CD14-positive monocyte (primary cell): Measurements from ENCODE around the gene TMEM134. TPM values are rescaled to one million over a fixed set of nuclear protein-coding genes. Genes with fewer than 3 reads are reported as not detected.

Experiments used
- DNase-seq, 3 donors: peaks; one replicate each; pipeline ENCODE4 v3.0.0-alpha.2; 2011 to 2022
- H2AFZ ChIP-seq: 2 replicates; pipeline ENCODE4 v1.6.0; 2012; ENCODE audit warnings: mild to moderate bottlenecking, low read depth, low read length, inconsistent platforms; ENCODE audit not compliant: insufficient read depth, poor library complexity, severe bottlenecking
- H3K27ac ChIP-seq, 2 donors: 1 replicate in 1 of 2; 2 replicates in 1 of 2; pipeline ENCODE4 v1.5.1; 2012 to 2013; ENCODE audit warnings: low read length in 2 of 2, control low read depth in 1 of 2, inconsistent platforms in 1 of 2, low read depth in 1 of 2, mild to moderate bottlenecking in 1 of 2
- H3K27me3 ChIP-seq, 2 donors: one replicate each; pipeline versions ENCODE4 v1.6.0 to v1.6.1; 2011 to 2013; ENCODE audit warnings: low read length in 2 of 2; ENCODE audit not compliant: control insufficient read depth in 2 of 2, insufficient read depth in 2 of 2
- H3K36me3 ChIP-seq, 2 donors: replicated peaks in 1 of 2; 1 replicate in 1 of 2; 2 replicates in 1 of 2; pipeline versions ENCODE4 v1.5.1 to v1.6.1; 2012 to 2013; ENCODE audit warnings: low read length in 2 of 2, control low read depth in 1 of 2, inconsistent platforms in 1 of 2, mild to moderate bottlenecking in 1 of 2; ENCODE audit not compliant: insufficient read depth in 2 of 2, control insufficient read depth in 1 of 2
- H3K4me1 ChIP-seq, 2 donors: 1 replicate in 1 of 2; 2 replicates in 1 of 2; pipeline versions ENCODE4 v1.5.1 to v1.6.1; 2012 to 2013; ENCODE audit warnings: low read length in 2 of 2, control low read depth in 1 of 2, inconsistent platforms in 1 of 2, mild to moderate bottlenecking in 1 of 2, moderate library complexity in 1 of 2; ENCODE audit not compliant: insufficient read depth in 2 of 2, control insufficient read depth in 1 of 2
- H3K4me2 ChIP-seq: replicated peaks from 2 replicates; pipeline ENCODE3; 2012; ENCODE audit warnings: low read length, moderate library complexity, mild to moderate bottlenecking; ENCODE audit not compliant: poor library complexity, severe bottlenecking; ENCODE audit errors: extremely low read depth
- H3K4me3 ChIP-seq, 3 experiments: fragments of 200-600 bp in 1 of 3; sonication (generic) in 1 of 3; replicated peaks in 1 of 3; 1 replicate in 2 of 3; 2 replicates in 1 of 3; pipeline ENCODE4 v1.5.1; 2011 to 2013; ENCODE audit warnings: low read length in 3 of 3, mild to moderate bottlenecking in 3 of 3, control low read depth in 2 of 3, low read depth in 2 of 3, inconsistent platforms in 1 of 3, moderate library complexity in 1 of 3
- H3K79me2 ChIP-seq: 2 replicates; pipeline ENCODE4 v1.6.0; 2012; ENCODE audit warnings: mild to moderate bottlenecking, control low read depth, inconsistent platforms, low read length, moderate library complexity; ENCODE audit not compliant: insufficient read depth
- H3K9ac ChIP-seq: 2 replicates; pipeline ENCODE4 v1.6.0; 2017; ENCODE audit warnings: low read length, mild to moderate bottlenecking; ENCODE audit not compliant: insufficient read depth, poor library complexity, severe bottlenecking
- H3K9me3 ChIP-seq, 2 donors: replicated peaks in 1 of 2; 1 replicate in 1 of 2; 2 replicates in 1 of 2; pipeline versions ENCODE4 v1.5.1 to v1.6.1; 2012 to 2013; ENCODE audit warnings: low read length in 2 of 2, control low read depth in 1 of 2; ENCODE audit not compliant: control insufficient read depth in 1 of 2, insufficient read depth in 1 of 2
- H4K20me1 ChIP-seq: 2 replicates; pipeline ENCODE4 v1.6.0; 2012; ENCODE audit warnings: mild to moderate bottlenecking, low read length, control low read depth, moderate library complexity; ENCODE audit not compliant: insufficient read depth
- H3K27ac Mint-ChIP-seq, 7 donors: one replicate each; pipeline ENCODE4 v1.8.0; 2020; ENCODE audit warnings: mild to moderate bottlenecking in 7 of 7, mixed read lengths in 7 of 7, moderate library complexity in 6 of 7, inconsistent platforms in 2 of 7
- H3K27me3 Mint-ChIP-seq, 3 donors: one replicate each; pipeline ENCODE4 v1.8.0; 2021 to 2022; ENCODE audit warnings: low read depth in 3 of 3, mild to moderate bottlenecking in 3 of 3, mixed read lengths in 3 of 3, moderate library complexity in 3 of 3, inconsistent platforms in 1 of 3
- H3K36me3 Mint-ChIP-seq, 2 donors: one replicate each; pipeline ENCODE4 v1.8.0; 2020; ENCODE audit warnings: mixed read lengths in 2 of 2, inconsistent platforms in 1 of 2, mild to moderate bottlenecking in 1 of 2
- H3K4me1 Mint-ChIP-seq: one replicate; pipeline ENCODE4 v1.8.0; 2020; ENCODE audit warnings: mild to moderate bottlenecking, mixed read lengths
- H3K4me3 Mint-ChIP-seq, 2 donors: one replicate each; pipeline ENCODE4 v1.8.0; 2020; ENCODE audit warnings: mild to moderate bottlenecking in 2 of 2, mixed read lengths in 2 of 2, moderate library complexity in 1 of 2
- H3K9me3 Mint-ChIP-seq, 7 donors: one replicate each; pipeline ENCODE4 v1.8.0; 2020 to 2022; ENCODE audit warnings: mixed read lengths in 7 of 7, mild to moderate bottlenecking in 6 of 7, moderate library complexity in 6 of 7, inconsistent platforms in 2 of 7
- WGBS: methylation state at CpG from one replicate; pipeline ENCODE4 v1.1.5; 2013; ENCODE audit warnings: missing lambda C conversion rate; ENCODE audit not compliant: insufficient coverage; 5-methylcytosine and 5-hydroxymethylcytosine counted together
- intact Hi-C, 2 donors: fragments of 100-400 bp; cut with micrococcal nuclease; formaldehyde crosslinking; loops; one replicate each; pipeline versions ENCODE4 v1.15.0 to v1.15.1; 2023
- polyA plus RNA-seq, 3 donors: library from polyadenylated mRNA; depleted of rRNA in 1 of 3; unstranded in 2 of 3; stranded (reverse) in 1 of 3; fragments of 300-500 nt in 2 of 3; fragments of >200 nt in 1 of 3; fragmentation: Illumina TruSeq in 2 of 3; gene quantifications; 1 replicate in 2 of 3; 2 replicates in 1 of 3; pipeline ENCODE4 v1.2.3, GENCODE V29; 2012 to 2021
- TF ChIP-seq, protein P1 (sequence below): fragments of 200-600 bp; IDR thresholded peaks from one replicate; pipeline ENCODE4 v1.8.0; 2022; ENCODE audit warnings: antibody characterized with exemption, mild to moderate bottlenecking

The TMEM134 gene
- polyA plus RNA-seq, 3 donors, result 67.4 to 104 (median 76.8) TPM

DNA sequence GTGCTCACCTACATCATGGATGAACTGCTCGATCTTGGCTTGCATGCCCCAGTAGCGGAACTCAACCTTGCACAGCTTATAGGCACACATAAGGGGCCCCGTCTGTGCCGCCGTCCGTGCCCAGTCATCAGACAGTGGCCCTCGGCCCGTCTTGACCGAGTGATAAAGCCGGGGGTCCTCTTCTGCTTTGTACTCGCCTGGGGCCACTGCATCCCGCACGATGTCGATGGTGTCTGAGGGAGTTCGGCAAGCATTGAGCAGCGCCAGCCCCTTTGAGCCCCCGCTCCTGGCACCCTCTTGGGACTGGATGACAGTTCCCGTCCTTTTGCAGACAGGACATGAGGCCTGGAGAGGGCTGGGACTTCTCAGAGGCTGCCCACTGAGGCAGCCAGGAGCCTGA is 32.8 kb upstream of the TMEM134 start:
- no peak overlapping the region for H3K4me3 ChIP-seq
- Mint-ChIP-seq H3K27me3 (peaks cover 0 to 8% (median 0%) of the 10 kb centered on the region in 3 donors), H3K4me1 (peaks cover 38% of the 10 kb centered on the region), H3K36me3 (peaks cover 56 to 72% of the 10 kb centered on the region in 2 donors), H3K9me3 (peaks cover 0 to 1% (median 0%) of the 10 kb centered on the region in 7 donors), H3K27ac (peak overlapping the region in 1 of 7 donors; percentile 75), H3K4me3 (no peak overlapping the region)
- H2AFZ ChIP-seq, result no peak overlapping the region
- no peak overlapping the region for H3K9ac ChIP-seq
- WGBS, result 97% methylated on average over 18 of the region's 18 CpGs
- no peaks in the 10 kb centered on the region for H3K27me3 ChIP-seq
- peaks cover 47 to 57% of the 10 kb centered on the region in 2 donors for H3K4me1 ChIP-seq
- H3K27ac ChIP-seq, result peak overlapping the region in 1 of 2 donors; percentile 68
- H4K20me1 ChIP-seq, result peaks cover 79% of the 10 kb centered on the region
- no peak for DNase-seq
- intact Hi-C loops, result loop anchor here (5.0 to 10.0 kb wide), 2 partner anchors 35 to 227 kb away; partner anchors contain the start of gene TMEM134 (in 1 of the 2)
- H3K36me3 ChIP-seq, result peaks cover 54 to 55% of the 10 kb centered on the region in 2 donors
- H3K79me2 ChIP-seq, result peaks cover 45% of the 10 kb centered on the region
- H3K4me2 ChIP-seq, result no peak overlapping the region
- TF ChIP-seq, protein P1, sequence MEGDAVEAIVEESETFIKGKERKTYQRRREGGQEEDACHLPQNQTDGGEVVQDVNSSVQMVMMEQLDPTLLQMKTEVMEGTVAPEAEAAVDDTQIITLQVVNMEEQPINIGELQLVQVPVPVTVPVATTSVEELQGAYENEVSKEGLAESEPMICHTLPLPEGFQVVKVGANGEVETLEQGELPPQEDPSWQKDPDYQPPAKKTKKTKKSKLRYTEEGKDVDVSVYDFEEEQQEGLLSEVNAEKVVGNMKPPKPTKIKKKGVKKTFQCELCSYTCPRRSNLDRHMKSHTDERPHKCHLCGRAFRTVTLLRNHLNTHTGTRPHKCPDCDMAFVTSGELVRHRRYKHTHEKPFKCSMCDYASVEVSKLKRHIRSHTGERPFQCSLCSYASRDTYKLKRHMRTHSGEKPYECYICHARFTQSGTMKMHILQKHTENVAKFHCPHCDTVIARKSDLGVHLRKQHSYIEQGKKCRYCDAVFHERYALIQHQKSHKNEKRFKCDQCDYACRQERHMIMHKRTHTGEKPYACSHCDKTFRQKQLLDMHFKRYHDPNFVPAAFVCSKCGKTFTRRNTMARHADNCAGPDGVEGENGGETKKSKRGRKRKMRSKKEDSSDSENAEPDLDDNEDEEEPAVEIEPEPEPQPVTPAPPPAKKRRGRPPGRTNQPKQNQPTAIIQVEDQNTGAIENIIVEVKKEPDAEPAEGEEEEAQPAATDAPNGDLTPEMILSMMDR, result no peak
- no peaks in the 10 kb centered on the region for H3K9me3 ChIP-seq

DNA sequence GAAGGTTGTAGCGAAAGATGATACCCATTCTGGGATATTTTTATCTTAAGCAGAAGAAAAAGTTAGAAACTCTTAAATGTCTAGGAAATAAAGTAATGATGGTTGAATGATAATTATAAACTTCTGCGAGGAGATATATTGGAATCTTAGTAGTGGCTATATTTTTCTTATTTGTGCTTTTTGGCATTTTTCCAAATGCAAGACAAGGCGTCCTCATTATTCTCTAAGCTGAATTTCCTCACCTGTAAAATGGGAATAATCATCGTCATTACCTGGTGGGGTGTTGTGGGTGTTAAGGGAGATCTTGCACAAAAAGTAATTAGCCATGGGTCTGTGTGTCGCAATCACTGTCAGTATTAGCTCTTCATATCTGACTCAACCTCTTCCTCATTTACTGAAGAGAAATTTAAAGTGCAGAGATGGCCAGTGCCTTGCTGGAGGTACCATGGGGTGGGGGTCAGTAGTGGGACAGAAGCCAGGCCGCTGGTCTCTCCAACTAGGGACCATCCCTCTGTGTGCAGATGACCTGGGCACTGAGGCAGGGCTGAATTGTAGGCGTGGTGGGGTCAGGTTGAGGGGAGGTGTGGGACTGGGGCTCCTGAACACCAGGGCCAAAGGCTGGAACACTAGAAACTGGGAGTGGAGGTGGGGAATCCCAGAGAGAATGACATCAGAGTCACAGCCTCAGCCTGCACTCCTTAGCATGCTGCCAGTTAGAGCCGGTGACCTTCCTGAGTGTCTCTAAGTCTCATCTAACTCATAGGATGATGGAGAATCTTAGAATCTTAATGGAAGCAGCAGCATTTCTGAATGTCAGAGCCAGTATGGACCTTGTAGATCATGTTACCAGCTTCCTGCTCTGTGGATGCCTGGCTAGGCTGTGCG is 32.0 kb upstream of the TMEM134 start:
- peaks cover 31% of the 10 kb centered on the region for H3K4me1 Mint-ChIP-seq

More for the DNA sequence above, 32.0 kb upstream of the TMEM134 start:
- no peak overlapping the region for H3K9ac ChIP-seq
- H4K20me1 ChIP-seq, result peaks cover 77% of the 10 kb centered on the region
- H3K4me3 ChIP-seq, result no peak overlapping the region
- H2AFZ ChIP-seq, result no peak overlapping the region
- peak overlapping the region; percentile 25 for H3K4me2 ChIP-seq
- Mint-ChIP-seq H3K27me3 (peaks cover 0 to 8% (median 0%) of the 10 kb centered on the region in 3 donors), H3K27ac (peak overlapping the region; percentile 84 to 95 (median 90)), H3K36me3 (peaks cover 59 to 73% of the 10 kb centered on the region in 2 donors), H3K4me3 (peak overlapping the region in 1 of 2 donors; percentile 64), H3K9me3 (peaks cover 0 to 1% (median 0%) of the 10 kb centered on the region in 7 donors)
- H3K9me3 ChIP-seq, result no peaks in the 10 kb centered on the region
- 98% methylated on average over 4 of the region's 9 CpGs for WGBS
- peaks cover 39 to 49% of the 10 kb centered on the region in 2 donors for H3K4me1 ChIP-seq
- H3K79me2 ChIP-seq, result peaks cover 39% of the 10 kb centered on the region
- peak; percentile 63 to 83 (median 80) for DNase-seq
- peaks cover 61 to 63% of the 10 kb centered on the region in 2 donors for H3K36me3 ChIP-seq
- intact Hi-C loops, result loop anchor here (5.0 to 10.0 kb wide), 2 partner anchors 34 to 226 kb away; partner anchors contain the start of gene TMEM134 (in 1 of the 2)
- H3K27ac ChIP-seq, result peak overlapping the region; percentile 55 to 68
- no peaks in the 10 kb centered on the region for H3K27me3 ChIP-seq
- TF ChIP-seq, protein P1, result no peak
